Activated T-cell treated with anti-CD3 and anti-CD28 coated beads, Interleukin-2, amount 50 U/mL, for 4 hours (primary cell): ENCODE measurements around the gene NRXN2. TPM values are rescaled to one million over a fixed set of nuclear protein-coding genes. Genes with fewer than 3 reads are reported as not detected.
"Not testable (repeated sequence)": the region's sequence is repeated elsewhere in the genome, so short reads cannot be mapped to it uniquely, and the experiment has no call there.

Experiments used
- ATAC-seq, 2 donors: fragments of 200-7000 bp; cut with Tn5 transposase; one replicate each; pipeline ENCODE4 v1.10.0; 2021
- DNase-seq: peaks from one replicate; pipeline ENCODE4 v3.0.0-alpha.2; 2020
- H3K27me3 Mint-ChIP-seq: one replicate; pipeline ENCODE4 v1.8.0; 2021; ENCODE audit warnings: low read depth, mixed read lengths
- H3K36me3 Mint-ChIP-seq: one replicate; pipeline ENCODE4 v1.8.0; 2022; ENCODE audit warnings: mixed read lengths; ENCODE audit not compliant: insufficient read depth
- H3K4me1 Mint-ChIP-seq: one replicate; pipeline ENCODE4 v1.8.0; 2021; ENCODE audit warnings: low read depth, mixed read lengths
- H3K4me3 Mint-ChIP-seq: one replicate; pipeline ENCODE4 v1.8.0; 2021; ENCODE audit warnings: mild to moderate bottlenecking, moderate library complexity, mixed read lengths
- H3K9me3 Mint-ChIP-seq: one replicate; pipeline ENCODE4 v1.8.0; 2021; ENCODE audit warnings: mixed read lengths
- total RNA-seq, 3 donors: library from RNA; stranded (reverse); gene quantifications; one replicate each; pipeline ENCODE4 v1.2.1, GENCODE V29; 2021

The NRXN2 gene
- total RNA-seq, 3 donors from 2014 or later, result 0.16 to 1.0 (median 0.71) TPM

DNA sequence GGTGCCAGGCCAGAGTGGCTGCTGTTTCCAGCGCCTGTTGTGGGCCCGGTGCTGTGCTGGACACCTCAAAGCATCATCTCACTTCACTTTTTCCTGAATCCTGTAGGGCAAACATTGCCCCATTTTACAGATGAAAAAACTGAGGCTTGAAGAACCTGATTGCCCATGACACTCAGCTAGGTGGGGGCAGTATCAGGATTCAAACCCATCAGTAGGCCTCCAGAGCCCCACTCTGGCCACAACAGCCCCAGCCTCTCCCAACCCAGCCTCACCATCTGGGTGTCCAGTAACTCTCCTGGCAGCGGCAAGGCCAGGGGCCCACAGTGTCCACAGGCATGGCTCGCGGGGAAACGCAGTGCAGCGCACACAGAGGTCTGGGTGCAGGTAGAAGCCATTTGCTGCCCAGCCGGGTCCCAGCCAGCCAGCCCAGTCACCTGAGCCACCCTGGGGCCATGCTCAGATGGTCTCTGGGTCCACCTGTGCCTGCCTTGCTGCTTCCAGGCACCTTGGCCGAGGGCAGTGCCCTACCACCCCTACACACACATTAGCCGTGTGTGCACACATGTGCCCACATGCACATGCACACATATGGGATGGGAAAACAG is 120.4 kb downstream of the NRXN2 start:
- Mint-ChIP-seq H3K9me3 (no peaks in the 10 kb centered on the region), H3K4me3 (no peak overlapping the region), H3K36me3 (no peaks in the 10 kb centered on the region), H3K4me1 (no peaks in the 10 kb centered on the region), H3K27me3 (peaks cover 8% of the 10 kb centered on the region)
- no peak for ATAC-seq
- DNase-seq, result no peak

DNA sequence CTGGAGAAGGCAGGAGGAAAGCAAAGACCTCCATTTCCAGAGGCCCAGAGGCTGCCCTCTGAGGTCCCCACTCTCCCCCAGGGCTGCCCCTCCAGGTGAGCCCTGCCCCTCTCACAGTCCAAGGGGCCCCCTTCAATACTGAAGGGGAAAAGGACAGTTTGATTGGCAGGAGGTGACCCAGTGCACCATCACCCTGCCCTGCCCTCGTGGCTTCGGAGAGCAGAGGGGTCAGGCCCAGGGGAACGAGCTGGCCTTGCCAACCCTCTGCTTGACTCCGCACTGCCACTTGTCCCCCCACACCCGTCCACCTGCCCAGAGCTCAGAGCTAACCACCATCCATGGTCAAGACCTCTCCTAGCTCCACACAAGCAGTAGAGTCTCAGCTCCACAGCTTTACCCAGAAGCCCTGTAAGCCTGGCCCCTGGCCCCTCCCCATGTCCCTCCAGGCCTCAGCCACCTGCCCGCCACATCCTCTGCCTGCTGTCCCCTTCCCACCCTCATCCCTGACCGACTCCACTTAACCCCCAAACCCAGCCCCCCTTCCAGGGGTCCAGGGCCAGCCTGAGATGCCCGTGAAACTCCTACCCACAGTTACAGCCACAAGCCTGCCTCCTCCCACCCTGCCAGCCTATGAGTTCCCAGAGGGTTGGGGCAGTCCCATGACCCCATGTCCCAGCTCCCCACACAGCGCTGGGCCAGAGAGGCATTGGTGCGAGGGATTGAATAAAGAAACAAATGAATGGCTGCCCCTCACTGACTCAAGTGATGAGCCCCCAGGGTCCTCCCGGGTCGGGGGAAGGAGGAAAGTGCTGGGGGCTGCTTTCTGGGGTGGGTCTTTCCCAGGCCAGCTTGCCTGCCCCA is 121.2 kb downstream of the NRXN2 start:
- Mint-ChIP-seq H3K4me1 (no peaks in the 10 kb centered on the region), H3K4me3 (no peak overlapping the region), H3K36me3 (no peaks in the 10 kb centered on the region), H3K27me3 (peaks cover 10% of the 10 kb centered on the region), H3K9me3 (no peaks in the 10 kb centered on the region)
- no peak for DNase-seq
- ATAC-seq, result no peak

DNA sequence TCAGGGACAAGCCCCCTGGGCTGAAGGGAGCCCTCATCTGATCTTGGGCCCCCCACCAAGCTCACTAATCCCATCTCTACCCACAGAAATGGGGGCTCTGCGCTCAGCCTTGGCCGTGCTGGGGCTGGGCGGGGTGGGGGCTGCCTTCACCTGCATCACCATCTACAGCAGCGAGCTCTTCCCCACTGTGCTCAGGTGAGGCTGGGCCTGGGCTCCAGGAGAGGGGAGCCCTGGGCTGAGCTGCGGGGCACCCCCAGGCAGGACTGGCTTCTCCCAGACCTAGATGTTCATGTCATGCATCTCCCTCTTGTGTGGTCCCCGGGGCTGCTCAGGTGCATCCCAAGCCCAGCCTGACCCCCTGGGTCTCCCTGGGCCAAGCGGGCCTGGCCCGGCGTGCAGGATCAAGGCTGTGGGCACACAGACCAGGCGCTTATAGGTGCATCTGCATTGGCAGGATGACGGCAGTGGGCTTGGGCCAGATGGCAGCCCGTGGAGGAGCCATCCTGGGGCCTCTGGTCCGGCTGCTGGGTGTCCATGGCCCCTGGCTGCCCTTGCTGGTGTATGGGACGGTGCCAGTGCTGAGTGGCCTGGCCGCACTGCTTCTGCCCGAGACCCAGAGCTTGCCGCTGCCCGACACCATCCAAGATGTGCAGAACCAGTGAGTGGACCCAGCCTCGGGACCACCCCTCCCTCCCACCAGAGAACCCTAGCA is 122.6 kb downstream of the NRXN2 start:
- DNase-seq, result no peak
- H3K27me3 Mint-ChIP-seq, result peaks cover 10% of the 10 kb centered on the region
- H3K9me3 Mint-ChIP-seq, result no peaks in the 10 kb centered on the region
- H3K36me3 Mint-ChIP-seq, result no peaks in the 10 kb centered on the region
- no peak for ATAC-seq
- H3K4me3 Mint-ChIP-seq, result no peak overlapping the region
- no peaks in the 10 kb centered on the region for H3K4me1 Mint-ChIP-seq

DNA sequence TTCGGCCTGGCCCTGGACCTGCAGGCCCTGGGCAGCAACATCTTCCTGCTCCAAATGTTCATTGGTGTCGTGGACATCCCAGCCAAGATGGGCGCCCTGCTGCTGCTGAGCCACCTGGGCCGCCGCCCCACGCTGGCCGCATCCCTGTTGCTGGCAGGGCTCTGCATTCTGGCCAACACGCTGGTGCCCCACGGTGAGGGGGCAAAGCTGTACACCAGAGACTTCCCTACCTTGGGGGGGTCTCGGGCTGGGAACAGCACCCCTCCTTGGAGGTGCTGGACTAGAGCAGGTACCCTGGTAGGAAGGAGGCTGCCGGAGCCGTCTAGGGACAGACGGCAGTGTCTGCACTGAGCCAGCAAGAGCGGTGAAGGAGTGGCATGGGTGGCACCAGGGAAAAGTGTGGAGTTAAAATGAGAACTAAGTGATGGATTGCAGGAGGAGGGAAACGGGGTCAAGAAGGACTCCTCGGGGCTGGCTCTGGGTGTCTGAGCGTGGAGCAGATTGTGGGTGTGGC is 123.2 kb downstream of the NRXN2 start:
- Mint-ChIP-seq H3K9me3 (no peaks in the 10 kb centered on the region), H3K4me3 (no peak overlapping the region)
- no peak for DNase-seq

DNA sequence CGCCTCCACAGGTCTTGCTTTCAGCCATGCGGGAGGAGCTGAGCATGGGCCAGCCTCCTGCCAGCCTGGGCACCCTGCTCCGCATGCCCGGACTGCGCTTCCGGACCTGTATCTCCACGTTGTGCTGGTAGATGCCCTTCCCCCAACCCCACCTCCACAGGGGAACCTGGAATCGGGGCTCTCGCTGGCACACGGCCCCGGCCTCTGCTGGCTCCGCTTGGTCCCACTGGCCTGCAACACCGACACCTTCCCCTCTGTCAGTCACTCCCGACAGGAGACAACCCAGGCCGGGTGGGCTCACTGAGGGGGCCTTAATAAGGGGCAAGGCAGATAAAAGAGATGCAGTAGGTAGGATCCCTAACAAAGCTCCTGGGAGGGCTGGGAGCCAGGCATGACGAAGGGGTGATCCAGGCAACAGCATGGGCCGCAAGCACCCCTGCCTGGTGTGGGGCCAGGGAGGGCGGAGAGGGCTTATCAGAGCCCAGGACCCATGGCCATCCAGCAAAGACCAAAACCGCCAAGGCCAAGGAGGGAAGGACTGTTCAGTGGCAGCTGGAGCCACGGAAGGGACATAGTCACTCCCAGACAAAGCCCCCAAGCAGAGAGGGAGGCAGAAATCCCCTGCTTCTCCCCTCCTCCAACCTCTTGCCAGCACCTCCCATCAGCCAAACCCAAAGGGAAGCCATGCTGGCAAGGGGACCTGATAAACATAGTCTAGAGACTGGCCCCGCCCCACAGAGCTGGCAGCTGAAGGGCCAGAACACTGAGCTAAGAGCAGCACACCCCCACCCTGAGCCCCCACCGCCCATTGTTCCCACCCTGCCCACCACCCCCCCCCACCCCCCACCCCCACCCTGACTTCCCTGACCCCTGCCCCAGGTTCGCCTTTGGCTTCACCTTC is 124.0 kb downstream of the NRXN2 start:
- Mint-ChIP-seq H3K36me3 (no peaks in the 10 kb centered on the region), H3K4me1 (no peaks in the 10 kb centered on the region), H3K9me3 (no peaks in the 10 kb centered on the region), H3K27me3 (peaks cover 6% of the 10 kb centered on the region), H3K4me3 (no peak overlapping the region)
- no peak for ATAC-seq
- no peak for DNase-seq

More for the DNA sequence above, 123.2 kb downstream of the NRXN2 start:
- Mint-ChIP-seq H3K36me3 (no peaks in the 10 kb centered on the region), H3K27me3 (peaks cover 9% of the 10 kb centered on the region), H3K4me1 (no peaks in the 10 kb centered on the region)
- ATAC-seq, result no peak

DNA sequence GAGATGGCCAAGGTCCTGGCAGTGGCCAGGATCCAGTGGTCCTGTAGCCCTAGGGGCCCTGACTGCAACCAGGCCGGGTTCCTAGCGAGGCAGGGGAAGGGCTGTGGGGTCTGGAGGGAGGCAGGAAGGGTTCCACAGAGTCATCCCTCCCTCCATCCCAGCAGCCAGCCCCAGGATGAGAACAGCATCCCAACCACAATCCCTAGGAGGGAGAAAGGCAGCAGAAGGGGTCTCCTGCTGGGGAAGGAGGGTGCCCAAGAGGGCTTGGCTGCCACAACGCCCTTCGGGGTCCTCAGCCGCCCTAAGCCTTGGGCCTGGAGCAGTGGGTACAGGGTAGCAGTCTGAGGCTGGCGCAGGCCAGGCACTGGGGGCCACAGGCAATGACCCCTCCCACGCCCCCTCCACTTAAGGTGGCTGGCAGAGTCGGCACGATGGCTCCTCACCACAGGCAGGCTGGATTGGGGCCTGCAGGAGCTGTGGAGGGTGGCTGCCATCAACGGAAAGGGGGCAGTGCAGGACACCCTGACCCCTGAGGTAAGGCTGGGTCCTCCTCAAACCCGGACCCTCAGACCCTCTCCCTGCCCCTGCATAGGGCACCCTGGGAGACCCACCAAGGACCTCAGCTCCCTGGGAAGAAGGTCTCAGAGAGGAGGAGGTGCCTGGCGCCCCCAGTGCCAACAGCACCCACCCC is 124.7 kb downstream of the NRXN2 start:
- Mint-ChIP-seq H3K4me1 (no peaks in the 10 kb centered on the region), H3K4me3 (no peak overlapping the region), H3K36me3 (no peaks in the 10 kb centered on the region), H3K9me3 (no peaks in the 10 kb centered on the region), H3K27me3 (peaks cover 2% of the 10 kb centered on the region)
- DNase-seq (no peak), ATAC-seq (no peak)

DNA sequence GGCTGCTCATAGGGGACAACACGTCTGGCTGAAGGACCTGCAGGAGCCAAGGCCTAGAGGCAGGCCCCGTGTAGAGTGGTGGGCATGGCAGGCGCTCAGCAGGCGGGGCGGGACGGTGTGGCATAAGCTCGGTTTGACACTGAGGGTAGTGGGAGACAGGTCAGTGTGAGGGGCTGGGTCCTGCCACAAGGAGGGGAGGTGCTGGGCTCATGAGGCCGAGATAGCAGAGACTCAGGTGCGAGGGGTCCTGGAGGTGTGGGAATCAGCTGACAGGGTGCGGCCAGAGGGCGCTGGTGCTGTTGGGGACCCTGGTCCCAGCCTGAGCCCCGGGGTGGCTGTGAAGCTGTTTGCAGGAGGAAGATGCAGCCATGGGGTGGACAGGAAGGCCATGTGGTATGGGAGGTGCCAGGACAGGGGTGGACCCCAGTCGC is 125.3 kb downstream of the NRXN2 start:
- Mint-ChIP-seq H3K27me3 (peaks cover 2% of the 10 kb centered on the region), H3K9me3 (no peaks in the 10 kb centered on the region), H3K36me3 (no peaks in the 10 kb centered on the region), H3K4me3 (no peak overlapping the region), H3K4me1 (no peaks in the 10 kb centered on the region)
- DNase-seq (no peak), ATAC-seq (no peak)

DNA sequence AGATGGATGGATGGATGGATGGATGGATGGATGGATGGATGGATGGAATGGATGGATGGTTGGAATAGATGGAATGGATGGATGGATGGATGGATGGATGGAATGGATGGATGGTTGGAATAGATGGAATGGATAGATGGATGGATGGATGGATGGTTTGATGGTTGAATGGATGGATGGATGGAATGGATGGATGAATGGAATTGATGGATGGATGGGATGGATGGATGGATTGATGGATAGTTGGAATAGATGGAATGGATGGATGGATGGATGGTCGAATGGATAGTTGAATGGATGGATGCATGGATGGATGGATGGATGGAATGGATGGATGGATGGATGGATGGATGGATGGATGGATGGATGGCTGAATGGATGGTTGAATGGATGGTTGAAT is 127.1 kb downstream of the NRXN2 start:
- not testable (repeated sequence) for H3K4me1 Mint-ChIP-seq, ATAC-seq, H3K36me3 Mint-ChIP-seq, H3K9me3 Mint-ChIP-seq, H3K4me3 Mint-ChIP-seq, DNase-seq, H3K27me3 Mint-ChIP-seq

DNA sequence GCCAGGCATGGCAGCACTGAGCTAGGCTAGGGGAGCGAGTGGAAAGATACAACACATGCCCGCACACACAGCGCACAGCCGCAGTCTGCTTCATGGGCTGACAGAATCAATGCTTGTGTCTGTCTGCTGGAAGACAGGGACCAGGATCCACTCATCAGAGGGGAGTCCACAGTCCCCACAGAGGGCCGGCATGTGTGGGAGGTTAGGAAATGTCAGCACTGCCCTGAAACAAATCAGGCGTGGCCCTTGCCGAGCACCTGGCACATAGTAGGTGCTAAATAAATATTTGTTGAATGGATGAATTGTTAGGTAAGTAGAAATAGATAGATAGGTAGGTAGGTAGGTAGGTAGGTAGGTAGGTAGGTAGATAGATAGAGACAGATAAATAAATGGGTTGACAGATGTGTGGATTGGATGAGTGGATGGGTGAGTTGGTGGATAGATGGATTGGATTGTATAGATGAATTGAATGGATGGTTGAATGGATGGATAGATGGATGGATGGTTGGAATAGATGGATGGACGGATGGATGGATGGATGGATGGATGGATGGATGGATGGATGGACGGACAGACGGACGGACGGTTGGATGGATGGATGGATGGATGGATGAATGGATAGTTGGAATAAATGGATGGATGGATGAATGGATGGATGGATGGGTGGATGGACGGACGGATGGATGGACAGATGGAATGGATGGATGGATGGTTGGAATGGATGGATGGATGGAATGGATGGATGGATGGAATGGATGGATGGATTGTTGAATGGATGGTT is 128.6 kb downstream of the NRXN2 start:
- no peaks in the 10 kb centered on the region for H3K9me3 Mint-ChIP-seq
- ATAC-seq, result no peak
- H3K4me3 Mint-ChIP-seq, result no peak overlapping the region
- no peaks in the 10 kb centered on the region for H3K36me3 Mint-ChIP-seq
- peaks cover 2% of the 10 kb centered on the region for H3K27me3 Mint-ChIP-seq
- DNase-seq, result no peak
- no peaks in the 10 kb centered on the region for H3K4me1 Mint-ChIP-seq

DNA sequence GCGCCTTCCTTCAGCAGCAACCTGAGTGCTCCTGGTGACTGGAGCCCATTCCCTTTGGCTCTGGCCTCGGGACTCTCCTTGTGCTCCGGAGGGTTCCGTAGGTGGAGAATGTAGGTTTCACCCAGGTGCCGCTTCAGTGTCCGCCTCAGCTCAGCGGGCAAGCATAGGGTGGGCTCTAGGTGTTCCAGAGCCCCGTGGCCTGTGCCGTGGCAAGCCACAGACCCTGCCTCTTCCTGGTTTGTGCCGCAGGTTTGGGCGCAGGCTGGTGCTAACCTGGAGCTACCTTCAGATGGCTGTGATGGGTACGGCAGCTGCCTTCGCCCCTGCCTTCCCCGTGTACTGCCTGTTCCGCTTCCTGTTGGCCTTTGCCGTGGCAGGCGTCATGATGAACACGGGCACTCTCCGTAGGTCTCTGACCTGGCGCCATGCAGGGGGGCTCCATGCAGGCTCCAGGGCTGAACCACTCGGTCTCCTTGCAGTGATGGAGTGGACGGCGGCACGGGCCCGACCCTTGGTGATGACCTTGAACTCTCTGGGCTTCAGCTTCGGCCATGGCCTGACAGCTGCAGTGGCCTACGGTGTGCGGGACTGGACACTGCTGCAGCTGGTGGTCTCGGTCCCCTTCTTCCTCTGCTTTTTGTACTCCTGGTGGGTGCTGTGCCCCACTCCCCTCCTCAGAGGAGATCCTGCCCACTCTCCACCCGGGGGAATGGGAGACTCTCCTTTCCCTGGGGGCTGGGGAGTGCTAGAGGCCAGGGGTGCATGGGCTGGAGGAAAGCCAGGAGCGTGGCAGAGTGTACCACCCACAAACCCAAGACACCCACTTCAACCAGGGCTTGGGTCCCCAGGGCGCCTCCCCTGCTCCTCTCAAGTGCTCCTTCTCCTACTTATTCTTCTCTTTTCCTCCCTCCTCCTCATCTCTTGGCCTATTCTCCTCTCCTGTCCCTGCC is 129.6 kb downstream of the NRXN2 start:
- Mint-ChIP-seq H3K4me1 (no peaks in the 10 kb centered on the region), H3K27me3 (peaks cover 2% of the 10 kb centered on the region), H3K4me3 (no peak overlapping the region), H3K9me3 (peaks cover 3% of the 10 kb centered on the region), H3K36me3 (no peaks in the 10 kb centered on the region)
- DNase-seq (no peak), ATAC-seq (no peak)

DNA sequence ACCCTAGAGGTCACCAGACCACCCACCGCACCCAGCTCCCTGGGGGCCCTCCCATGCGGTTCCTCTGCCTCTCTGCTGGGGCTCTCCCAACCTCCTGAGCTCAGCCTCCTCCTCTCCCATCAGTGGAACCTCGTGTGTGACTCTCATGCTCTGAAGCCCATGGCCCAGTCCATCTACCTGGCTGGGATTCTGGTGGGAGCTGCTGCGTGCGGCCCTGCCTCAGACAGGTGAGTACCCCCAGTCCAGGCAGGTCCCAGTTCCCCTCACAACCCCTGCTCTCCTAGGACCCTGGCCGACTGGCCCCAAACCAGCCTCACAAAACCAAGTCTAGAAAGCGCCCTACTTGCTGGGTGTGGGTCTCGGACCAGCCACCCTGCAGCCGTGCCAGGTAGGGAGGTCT is 130.3 kb downstream of the NRXN2 start:
- Mint-ChIP-seq H3K4me1 (no peaks in the 10 kb centered on the region), H3K27me3 (peaks cover 5% of the 10 kb centered on the region), H3K36me3 (no peaks in the 10 kb centered on the region), H3K4me3 (no peak overlapping the region), H3K9me3 (peaks cover 8% of the 10 kb centered on the region)
- ATAC-seq, result no peak
- no peak for DNase-seq

DNA sequence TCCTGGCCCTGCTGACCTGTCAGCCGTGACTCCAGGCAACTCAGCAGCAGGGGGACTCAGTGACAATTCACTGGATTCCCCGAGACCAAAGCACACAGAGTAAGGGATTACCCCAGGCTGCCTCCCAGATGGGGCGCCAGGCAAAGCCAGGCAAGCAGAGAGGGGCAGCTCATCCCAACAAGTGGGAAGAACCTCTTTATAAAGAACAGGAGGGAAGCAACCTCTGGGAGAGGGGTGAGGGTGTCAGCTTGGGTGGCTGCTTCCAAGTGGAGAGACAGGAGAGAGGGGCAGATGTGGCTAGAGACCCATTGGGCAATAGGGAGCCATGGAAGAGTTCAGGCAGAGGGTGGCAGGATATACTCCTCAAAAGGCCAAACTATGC is 130.8 kb downstream of the NRXN2 start:
- Mint-ChIP-seq H3K27me3 (peaks cover 5% of the 10 kb centered on the region), H3K4me1 (no peaks in the 10 kb centered on the region), H3K4me3 (no peak overlapping the region), H3K9me3 (peaks cover 8% of the 10 kb centered on the region), H3K36me3 (no peaks in the 10 kb centered on the region)
- ATAC-seq, result no peak
- DNase-seq, result no peak
